HG02870 (cell line): ENCODE results near the gene MRPS2.
"Not testable (repeated sequence)": the region's sequence is repeated elsewhere in the genome, so short reads cannot be mapped to it uniquely, and the experiment has no call there.

Experiments used
- ATAC-seq: cut with Tn5 transposase; IDR thresholded peaks from one replicate; pipeline ENCODE4 v1.9.1; 2021; ENCODE audit warnings: mild to moderate bottlenecking, moderate library complexity; ENCODE audit not compliant: unreplicated experiment

The MRPS2 gene

DNA sequence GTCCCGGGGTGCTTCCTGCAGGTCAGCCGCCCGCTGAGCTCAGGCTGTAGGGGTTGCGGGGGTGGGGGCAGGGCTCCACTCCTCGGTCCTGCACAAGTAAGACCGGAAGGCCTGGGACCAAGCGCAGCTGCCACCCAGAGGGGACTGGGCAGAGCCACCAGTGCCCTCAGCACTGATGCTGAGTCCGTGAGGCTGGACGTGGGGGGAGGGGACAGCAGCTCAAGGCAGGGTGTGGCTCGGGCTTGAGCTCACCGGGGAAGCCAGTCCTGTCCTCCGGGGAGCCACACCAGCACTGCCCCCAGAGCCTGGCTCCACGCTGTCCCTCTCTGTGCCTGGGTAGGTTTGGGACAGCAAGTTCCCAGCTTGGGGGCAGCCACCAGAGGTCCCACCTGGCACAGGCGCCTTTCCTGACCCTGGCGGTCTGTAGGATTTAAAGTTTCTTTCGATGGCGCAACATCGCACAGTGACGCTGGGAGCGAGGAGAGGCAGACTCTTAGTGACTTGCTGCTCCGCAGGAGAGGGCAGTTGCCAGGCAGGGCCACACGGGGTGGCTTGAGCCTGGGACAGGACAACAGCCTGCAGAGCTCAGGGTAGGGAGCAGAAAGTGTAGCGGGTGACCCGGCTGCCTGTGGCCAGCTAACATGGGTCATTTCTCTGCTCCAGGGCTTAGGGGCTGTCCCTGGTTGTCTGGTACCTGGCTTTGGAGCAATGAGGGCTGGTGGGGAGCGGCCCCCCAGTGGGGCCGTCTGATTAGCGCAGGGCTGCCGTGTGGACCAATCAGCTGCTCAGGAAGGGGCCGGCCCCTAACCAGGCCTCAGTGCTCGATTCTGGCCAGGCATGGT, 26.5 kb downstream of the MRPS2 start:
- ATAC-seq, result no peak

DNA sequence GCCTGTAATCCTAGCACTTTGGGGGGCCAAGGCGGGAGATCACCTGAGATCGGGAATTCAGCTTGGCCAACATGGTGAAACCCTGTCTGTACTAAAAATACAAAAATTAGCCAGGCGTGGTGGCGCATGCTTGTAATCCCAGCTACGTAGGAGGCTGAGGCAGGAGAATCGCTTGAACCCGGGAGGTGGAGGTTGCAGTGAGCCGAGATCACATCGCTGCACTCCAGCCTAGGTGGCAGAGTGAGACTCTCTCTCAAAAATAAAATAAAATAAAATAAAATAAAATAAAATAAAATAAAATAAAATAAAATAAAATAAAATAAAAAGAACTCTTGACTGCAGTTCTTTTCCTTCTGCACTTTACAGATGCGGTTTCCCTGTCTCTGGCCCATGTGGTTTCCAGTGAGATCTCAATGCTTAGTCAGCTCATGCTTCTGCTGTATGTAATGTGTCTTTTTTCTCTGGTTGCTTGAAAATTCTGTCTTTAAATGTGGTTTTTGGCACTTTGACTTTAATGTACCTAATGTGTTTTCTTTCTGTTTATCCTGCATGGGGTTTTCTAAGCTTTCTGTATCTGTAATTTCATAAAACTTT, 28.5 kb downstream of the MRPS2 start:
- not testable (repeated sequence) for ATAC-seq

DNA sequence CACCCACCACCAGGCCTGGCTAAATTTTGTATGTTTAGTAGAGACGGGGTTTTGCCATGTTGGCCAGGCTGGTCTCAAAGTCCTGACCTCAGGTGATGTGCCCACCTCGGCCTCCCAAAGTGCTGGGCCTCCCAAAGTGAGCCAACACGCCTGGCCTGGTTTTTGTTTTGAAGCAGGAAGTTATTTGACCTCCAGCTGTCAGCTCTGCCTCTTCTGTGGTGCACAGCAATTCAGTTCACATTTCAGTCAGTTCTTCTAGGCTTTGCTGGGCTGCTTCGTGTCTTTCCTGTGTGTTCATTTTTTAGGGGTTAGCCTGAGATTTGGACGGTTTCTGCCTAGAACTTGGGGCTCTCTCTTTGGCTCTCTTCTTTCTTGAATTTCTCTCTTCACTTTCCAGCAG, 29.7 kb downstream of the MRPS2 start:
- no peak for ATAC-seq

DNA sequence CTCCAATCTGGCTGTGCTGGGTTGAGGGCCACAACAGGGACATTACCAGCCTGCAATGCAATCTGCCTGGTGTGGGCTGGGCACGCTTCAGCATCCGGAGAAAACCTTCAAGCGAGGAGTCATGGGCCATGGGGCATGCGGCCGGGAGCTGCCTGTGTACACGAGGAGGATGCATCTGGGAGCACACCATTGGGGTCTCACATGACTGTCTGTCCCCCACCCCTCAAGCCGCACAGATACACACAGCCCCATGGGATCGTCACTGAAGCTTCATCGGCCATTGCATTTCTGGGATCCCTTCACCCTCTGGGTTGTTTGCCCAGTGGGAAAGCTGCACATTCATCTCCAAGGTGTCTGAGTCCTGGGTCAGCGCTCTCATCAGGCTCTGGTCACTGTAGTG, 30.6 kb downstream of the MRPS2 start:
- no peak for ATAC-seq

DNA sequence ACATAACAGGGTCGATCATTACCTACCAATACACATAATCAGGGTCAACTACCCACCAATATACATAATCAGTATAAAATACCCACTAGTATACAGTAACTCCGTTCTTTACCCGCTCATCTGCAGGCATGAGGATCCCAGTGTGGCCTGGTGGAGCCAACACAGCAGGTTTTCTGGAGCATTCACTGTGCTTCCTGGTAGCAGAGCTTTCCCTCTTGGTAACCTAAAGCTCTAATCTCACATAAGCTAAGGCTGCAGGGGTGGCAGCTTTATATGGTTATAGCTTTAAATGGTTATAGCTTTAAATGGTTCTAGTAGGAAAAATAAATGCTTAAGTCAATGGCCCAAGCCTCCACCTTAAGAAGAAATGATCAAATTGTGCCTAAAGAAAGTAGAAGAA, 32.6 kb downstream of the MRPS2 start:
- no peak for ATAC-seq

DNA sequence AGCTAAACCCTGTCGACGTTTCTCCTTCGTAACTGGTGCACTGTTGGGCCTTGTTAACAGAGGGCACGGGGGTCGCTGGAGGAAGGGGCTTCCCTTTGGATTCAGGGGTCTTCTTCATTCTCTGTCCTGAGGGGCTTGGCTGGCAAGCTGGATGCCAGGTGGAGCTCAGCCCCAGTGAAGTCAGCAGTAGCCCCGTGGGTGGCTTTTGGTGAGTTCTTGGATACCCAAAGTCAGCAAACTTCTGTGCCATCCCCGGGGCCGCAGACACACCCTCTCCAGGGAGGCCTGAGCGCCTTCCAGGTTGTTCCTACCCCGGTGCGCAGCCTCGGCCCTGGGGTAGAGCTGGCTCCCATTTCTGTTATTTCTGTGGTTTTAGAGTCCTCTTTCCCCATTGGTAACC, 33.2 kb downstream of the MRPS2 start:
- no peak for ATAC-seq

DNA sequence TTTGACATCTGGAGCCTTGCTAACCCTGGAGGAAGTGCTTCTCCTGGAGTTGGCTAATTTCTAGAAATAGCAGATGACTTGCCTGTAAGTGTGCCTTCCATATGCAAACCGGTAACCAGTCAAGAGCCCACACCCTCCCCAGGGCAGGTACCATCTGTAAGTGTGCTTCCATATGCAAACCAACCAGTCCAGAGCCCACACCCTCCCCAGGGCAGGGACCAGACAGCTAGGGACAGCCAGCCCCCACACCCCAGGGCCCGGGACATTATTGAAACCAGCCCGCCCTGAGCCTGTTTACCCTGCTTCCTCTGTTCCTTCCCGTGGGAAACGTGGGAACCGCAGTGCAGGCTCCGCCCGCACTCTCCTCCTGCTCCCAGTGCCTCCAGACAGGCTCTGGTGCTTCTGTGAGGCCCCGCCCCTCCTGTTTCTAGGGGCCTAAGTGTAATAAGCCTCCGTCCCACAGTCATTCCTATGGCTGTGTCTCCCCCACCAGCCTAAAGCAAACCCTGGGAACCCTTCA, 33.8 kb downstream of the MRPS2 start:
- not testable (repeated sequence) for ATAC-seq

DNA sequence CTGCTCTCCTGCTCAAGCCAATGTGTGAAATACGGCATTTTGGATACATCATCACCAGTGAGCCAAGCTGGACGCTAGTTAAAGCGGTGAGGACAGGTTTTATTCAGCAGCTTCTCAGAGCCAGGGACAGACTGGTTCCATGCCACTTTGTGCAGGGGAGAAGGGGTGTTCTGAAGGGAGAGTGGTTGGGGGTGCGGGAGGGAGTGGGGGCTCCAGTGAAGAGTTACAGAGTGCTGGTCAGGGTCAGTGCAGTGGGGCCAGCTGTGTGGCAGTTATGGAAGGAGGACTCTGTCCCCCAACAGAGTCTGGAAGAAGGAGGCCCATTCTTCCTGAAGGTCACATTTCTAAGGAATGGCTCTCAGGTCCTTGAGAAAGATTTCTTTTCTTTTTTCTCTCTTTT, 34.3 kb downstream of the MRPS2 start:
- not testable (repeated sequence) for ATAC-seq

DNA sequence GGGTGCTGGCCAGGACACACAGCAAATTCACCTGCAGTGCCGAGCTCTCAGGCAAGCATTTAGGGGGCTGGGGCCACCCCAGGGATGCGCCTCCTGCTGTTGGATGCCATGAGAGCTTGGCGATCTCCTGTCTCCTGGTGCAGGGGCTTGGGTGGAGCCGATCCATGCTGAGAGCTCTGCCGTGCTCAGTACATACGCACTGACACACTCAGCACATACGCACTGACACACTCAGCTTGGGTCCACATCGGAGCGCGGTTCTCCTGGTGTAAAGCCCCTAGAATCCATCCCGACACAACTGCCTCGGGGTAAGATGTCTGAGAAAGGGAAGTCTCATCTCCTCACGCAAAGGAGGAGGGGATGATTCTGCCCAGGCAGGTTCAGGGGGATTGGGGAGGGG, 35.1 kb downstream of the MRPS2 start:
- not testable (repeated sequence) for ATAC-seq

DNA sequence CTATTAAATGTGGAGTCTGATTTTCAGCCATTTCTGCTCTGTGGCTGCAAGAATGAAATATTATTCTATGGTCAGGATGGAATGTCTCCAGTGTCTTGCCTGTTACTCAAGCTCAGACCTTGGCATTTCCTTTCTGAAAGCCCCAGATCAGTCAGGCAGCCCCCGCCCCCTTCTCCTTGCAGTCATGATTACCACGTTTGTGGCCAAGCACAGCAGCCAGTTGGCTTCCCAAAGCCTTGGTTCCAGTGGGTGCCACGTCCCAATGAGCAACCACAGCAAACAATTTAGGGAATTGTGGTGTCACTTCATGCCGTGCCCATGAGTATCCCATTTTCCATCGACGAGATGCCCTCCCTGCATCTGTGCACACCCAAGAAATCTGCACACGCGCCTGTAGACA, 35.7 kb downstream of the MRPS2 start:
- ATAC-seq, result no peak

DNA sequence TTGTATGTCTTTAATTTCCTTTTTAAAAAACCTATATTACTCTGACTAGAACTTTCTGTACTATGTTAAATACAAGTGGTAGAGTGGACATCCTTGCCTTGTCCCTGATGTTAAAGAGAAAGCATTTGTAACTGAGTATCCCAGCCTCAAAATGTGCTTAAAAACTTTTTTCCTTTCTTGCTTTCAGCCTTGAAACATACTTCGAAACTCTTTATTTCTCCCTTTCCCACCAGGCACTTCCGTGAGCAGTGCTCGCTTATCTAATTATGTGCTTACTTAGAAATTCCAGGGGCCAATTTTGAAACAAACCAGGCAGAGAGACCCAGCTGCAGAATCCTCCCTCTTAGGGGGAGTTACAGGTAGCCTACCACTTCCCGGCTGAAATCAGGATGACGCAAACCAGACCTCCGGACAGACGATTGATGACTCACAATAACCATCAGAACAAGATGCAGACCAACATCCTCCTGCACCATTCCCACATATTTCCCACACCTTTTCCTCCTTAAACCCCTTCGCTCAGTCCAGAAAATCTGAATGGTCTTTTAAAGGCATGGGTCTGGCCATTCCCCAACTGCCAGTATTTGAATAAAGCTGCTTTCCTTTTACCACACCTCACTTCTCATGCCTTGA, 42.9 kb downstream of the MRPS2 start:
- not testable (repeated sequence) for ATAC-seq

DNA sequence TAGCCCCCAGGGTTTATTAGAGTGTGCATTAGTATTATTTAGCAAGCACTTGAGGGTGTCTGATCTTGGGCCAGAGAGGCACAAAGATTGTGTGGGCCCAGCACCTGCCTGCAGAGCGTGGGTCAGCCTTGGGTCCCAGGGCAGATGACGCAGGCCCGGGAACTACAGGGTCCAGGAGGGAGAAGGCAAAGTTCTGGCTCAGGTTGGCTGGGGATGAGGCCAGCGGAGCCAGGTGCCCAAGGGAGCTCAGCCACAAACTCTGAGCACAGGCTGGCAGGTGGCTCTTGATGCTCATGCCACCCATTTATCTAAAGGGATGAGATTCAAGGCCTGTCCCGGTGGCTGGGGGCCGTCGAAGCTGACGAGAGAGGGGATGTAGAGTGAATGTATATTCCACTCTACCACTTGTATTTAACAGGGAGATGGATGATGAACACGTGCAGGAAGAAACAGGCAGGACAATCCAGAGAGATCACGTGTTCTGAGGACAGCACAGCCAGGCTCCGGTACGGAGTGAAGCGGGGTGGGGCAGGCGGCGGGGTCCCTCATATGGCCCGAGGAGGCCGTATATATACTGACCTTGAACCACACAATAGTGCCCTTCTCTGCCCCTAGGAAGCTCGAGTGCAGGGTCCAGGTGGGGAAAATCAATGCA, 44.6 kb downstream of the MRPS2 start:
- ATAC-seq, result no peak

DNA sequence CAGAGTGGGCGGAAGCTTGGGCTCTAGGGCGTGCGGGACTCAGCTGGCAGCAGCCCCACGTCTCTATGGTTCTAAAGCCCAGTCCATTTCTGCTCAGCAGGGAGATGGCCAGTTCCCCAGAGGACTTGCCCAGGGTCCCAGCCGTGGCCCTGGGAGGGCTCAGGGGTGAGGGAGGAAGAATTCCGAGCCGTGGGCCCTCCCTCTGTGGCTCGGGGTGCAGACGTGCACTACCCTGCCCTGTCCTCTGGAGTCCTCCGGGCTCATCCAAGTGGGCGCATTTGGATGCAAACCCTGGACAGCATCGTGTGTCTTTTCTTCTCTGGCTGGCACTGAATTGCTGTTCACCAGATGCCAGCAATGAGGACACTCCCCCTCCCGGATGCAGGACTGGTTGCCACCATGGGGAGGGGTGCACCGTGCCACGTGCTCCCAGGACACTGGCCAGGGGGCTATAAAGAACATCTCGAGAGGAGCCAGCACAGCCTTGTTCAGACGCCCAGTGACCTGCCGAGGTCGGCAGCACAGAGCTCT, 45.2 kb downstream of the MRPS2 start, which contains the start of gene OBP2A:
OBP2A (plus strand) TSS at position 481 of the 531 bp plus-strand sequence. CDS start 55 bp downstream, outside the sequence.
- not testable (repeated sequence) for ATAC-seq

DNA sequence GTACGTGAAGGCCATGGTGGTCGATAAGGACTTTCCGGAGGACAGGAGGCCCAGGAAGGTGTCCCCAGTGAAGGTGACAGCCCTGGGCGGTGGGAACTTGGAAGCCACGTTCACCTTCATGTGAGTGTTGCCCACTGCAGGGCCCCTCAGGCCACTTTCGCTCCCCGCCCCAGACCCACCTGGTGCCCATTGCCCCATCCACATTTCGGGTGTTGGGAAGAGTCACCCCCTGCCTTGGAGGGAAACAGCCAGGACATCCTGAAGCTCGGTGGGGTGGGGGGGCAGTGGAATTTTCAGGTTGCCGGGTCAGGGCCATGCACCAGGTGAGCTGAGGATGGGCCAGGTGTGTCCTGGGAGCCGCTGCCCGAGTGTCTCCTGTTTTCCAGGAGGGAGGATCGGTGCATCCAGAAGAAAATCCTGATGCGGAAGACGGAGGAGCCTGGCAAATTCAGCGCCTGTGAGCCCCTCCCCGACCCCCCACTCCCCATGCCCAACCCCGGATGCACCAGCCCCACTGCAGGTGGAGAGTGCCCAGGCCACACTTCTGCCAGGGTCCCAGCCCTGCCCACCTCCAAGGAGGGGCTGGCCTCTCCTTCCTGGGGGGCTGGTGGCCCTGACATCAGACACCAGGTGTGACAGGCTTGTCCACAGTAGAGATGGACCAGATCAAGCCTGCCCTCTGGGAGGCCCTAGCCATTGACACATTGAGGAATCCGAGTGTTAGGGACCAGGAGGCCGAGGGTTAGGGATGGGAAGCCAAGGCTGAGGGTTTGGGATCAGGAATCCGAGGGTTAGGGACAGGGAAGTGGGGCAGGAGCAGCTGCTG, 46.5 kb downstream of the MRPS2 start:
- not testable (repeated sequence) for ATAC-seq

DNA sequence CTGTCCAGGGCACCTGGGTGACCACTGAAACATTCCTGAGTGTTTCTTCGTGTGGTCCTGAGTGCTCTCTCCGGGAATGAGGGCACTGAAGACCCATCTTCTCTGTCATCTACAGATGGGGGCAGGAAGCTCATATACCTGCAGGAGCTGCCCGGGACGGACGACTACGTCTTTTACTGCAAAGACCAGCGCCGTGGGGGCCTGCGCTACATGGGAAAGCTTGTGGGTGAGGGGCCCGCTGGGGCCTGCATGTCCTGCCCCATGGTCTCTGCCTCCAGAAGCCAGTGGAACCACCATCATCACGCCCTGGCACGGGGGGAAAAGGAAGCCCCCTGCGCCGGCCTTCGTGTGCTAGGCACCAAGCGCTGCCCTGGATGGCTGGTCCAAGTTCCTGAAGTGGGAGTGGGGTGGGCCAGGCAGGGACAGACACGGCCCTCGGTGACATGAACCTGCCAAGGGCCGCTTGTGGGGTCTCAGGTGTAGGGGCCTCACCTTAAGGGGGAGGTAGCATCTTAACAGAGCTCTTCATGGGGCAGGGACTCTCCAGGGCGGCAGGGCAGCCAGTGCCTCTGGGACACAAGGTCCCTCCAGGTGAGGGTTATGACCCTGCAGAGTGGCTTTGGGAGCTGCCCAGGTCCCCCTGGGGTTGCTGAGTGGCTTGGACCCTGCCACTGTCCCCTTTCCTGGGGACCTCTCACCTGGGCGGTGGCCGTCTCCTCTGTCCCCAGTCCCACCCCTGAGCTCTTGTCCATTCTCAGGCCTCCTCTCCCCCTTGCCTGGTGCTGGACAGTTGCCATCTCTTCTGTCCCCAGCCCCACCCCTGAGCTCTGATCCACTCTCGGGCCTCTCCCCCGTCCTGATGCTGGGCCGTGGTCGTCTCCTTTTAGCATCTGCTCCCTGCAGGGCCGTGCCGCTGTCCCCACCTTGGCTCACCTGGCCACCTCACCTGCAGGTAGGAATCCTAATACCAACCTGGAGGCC, 47.6 kb downstream of the MRPS2 start:
- no peak for ATAC-seq

DNA sequence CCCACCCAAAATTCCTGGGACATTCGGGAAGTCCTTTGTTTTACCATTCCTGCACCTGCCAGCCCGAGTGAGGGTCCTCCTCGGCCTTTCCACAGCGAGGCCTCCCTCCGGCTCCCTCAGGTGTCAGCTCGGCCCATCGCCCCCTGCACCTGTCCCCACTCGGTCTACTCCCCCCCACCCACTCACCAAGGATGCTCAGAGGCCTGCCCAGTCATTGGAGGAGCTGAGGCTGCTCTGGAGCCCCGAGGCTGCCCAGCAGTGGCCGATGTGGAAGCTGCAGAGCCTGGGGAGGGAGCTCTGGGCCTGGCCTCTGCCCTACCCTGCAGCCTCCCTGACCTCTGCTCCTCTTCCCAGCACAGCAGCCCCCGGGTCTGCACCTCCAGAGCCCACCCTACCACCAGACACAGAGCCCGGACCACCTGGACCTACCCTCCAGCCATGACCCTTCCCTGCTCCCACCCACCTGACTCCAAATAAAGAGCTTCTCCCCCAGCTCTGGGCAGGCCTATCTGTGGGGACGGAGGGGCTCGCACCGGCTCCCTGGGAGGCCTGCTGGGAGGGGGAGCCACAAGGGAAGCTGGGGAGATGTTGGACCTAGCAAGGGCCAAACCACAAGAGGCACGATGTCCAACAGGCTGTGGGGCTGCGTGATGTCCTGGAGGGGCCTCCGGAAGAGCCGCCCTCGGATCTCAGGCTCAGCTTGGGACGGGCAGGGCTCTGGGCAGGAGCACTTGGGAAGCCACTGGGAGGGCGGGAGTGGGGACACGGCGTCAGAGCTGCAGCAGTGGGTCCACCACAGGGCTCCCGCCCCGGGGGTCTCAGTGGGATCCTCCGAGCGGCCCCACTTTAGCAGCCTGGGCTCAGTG, 49.2 kb downstream of the MRPS2 start:
- not testable (repeated sequence) for ATAC-seq

DNA sequence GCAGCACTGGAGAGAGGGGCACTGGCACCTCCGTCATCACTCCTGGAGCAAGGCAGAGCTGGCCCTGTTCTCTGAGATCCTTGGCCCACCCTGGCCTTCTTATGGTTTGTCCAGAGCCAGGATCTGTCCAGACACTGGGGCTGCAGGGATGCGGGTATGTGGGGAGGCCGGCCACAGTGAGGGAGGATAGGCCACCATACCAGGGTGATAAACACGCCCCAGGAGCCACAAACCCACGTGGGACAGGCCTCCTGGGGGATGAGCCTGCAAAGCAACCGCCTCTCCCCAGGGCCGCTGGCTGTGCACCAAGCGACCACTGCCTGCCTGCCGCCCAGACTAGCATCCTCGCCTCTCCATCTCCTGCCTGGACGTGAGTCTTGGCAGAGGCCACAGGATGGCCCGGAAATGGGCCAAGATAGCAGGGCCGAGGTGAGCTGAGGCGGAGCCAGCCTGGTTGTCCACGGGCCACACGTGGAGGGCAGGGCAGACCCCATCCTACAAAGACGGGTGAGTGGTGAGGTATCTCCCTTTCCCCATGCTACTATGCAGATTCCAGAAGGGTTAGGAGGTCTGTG, 49.9 kb downstream of the MRPS2 start:
- no peak for ATAC-seq

DNA sequence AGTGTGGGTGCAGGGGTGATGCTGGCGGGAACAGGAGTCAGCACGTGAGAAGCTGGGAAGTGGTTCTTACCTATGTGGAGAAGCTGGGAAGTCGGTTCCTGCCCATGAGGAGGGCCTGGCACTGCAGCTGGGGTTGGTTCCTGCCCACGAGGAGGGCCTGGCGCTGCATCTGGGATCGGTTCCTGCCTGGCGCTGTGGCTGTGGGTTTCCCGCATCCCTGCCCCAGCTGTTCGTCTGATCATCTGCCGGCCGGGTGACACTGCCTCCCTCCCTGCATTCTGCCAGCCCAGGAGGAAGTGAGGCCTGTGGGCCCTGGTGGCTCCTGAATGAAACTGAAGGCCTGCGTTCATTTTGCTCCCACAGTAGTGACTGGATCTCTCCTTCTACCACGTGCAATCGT, 50.5 kb downstream of the MRPS2 start:
- no peak for ATAC-seq
